HL-60 (cell line): ENCODE measurements around the gene PTHLH.

Experiments used
- DNase-seq, 2 experiments: peaks; one replicate each; pipeline ENCODE4 v3.0.0-alpha.2; 2010 to 2020; ENCODE audit warnings: low read depth in 1 of 2, low spot score in 1 of 2
- H3K27ac ChIP-seq: fragments of 250-450 bp; sonication (Bioruptor Pico); replicated peaks from 2 replicates; pipeline ENCODE4 v1.5.1; 2020; ENCODE audit warnings: mild to moderate bottlenecking, moderate library complexity
- H3K27me3 ChIP-seq: fragments of 250-450 bp; sonication (Bioruptor Pico); 2 replicates; pipeline ENCODE4 v1.5.1; 2021; ENCODE audit warnings: mild to moderate bottlenecking, moderate library complexity; ENCODE audit not compliant: insufficient read depth, poor library complexity, severe bottlenecking
- H3K4me3 ChIP-seq: replicated peaks from 2 replicates; pipeline ENCODE4 v1.5.1; 2011; ENCODE audit warnings: mild to moderate bottlenecking, control low read depth, low read length; ENCODE audit not compliant: insufficient read depth
- CTCF ChIP-seq: IDR thresholded peaks from one replicate; pipeline ENCODE4 v1.5.1; 2011; ENCODE audit warnings: low read length, control low read depth, inconsistent platforms; ENCODE audit not compliant: insufficient read depth
- GABPA ChIP-seq: IDR thresholded peaks from 2 replicates; pipeline ENCODE4 v1.6.1; 2012; ENCODE audit warnings: low read depth
- POLR2AphosphoS5 ChIP-seq: IDR thresholded peaks from 2 replicates; pipeline ENCODE4 v1.6.1; 2012; ENCODE audit warnings: low read depth
- REST ChIP-seq: IDR thresholded peaks from 2 replicates; pipeline ENCODE4 v1.6.1; 2012; ENCODE audit warnings: low read depth; ENCODE audit not compliant: insufficient replicate concordance
- SPI1 ChIP-seq: IDR thresholded peaks from 2 replicates; pipeline ENCODE4 v1.6.1; 2012; ENCODE audit warnings: low read depth, mild to moderate bottlenecking, borderline replicate concordance

Gene PTHLH

GRCh38 chr12:27979145-27979544 lies 6.6 kb upstream of the PTHLH start:
- no peak for DNase-seq
- Histone ChIP-seq H3K27me3 (peaks cover 35% of the 10 kb centered on the region), H3K27ac (no peak overlapping the region), H3K4me3 (no peak overlapping the region)
- TF ChIP-seq GABPA (no peak), REST (no peak), POLR2AphosphoS5 (no peak), SPI1 (no peak), CTCF (no peak)

- Histone ChIP-seq H3K4me3 (no peak overlapping the region), H3K27me3 (peaks cover 61% of the 10 kb centered on the region), H3K27ac (no peak overlapping the region)
- TF ChIP-seq SPI1: no peak
- no peak for TF ChIP-seq POLR2AphosphoS5
- peak; percentile 93 for TF ChIP-seq REST
- DNase-seq: no peak
Observed at GRCh38 chr12:27975222-27976136, 2.9 kb upstream of the PTHLH start.

GRCh38 chr12:27974735-27975221 lies 2.2 kb upstream of the PTHLH start:
- Histone ChIP-seq H3K4me3 (no peak overlapping the region), H3K27me3 (peaks cover 64% of the 10 kb centered on the region), H3K27ac (no peak overlapping the region)
- DNase-seq: no peak
- TF ChIP-seq POLR2AphosphoS5: no peak
- TF ChIP-seq CTCF: no peak
- no peak for TF ChIP-seq GABPA
- no peak for TF ChIP-seq SPI1
- TF ChIP-seq REST: no peak
